Endothelial cell (in vitro differentiated cells): ENCODE data around the gene PDLIM4. TPM values are rescaled to one million over a fixed set of nuclear protein-coding genes. Genes with fewer than 3 reads are reported as not detected.
A peak's percentile ranks its signal among the peaks of the same experiment; 100 is the strongest.

Experiments
- DNase-seq: peaks from one replicate; pipeline ENCODE4 v3.0.0; 2021; ENCODE audit warnings: low spot score
- H3K27ac Mint-ChIP-seq: one replicate; pipeline ENCODE4 v1.8.0; 2021; ENCODE audit warnings: mixed read lengths, inconsistent platforms; ENCODE audit not compliant: unreplicated experiment
- H3K27me3 Mint-ChIP-seq: one replicate; pipeline ENCODE4 v1.8.0; 2021; ENCODE audit warnings: mild to moderate bottlenecking, moderate library complexity, mixed read lengths, inconsistent platforms; ENCODE audit not compliant: unreplicated experiment
- H3K36me3 Mint-ChIP-seq: one replicate; pipeline ENCODE4 v1.8.0; 2021; ENCODE audit warnings: mild to moderate bottlenecking, low read depth, mixed read lengths, inconsistent platforms; ENCODE audit not compliant: unreplicated experiment
- H3K4me1 Mint-ChIP-seq: one replicate; pipeline ENCODE4 v1.8.0; 2021; ENCODE audit warnings: mild to moderate bottlenecking, mixed read lengths, inconsistent platforms; ENCODE audit not compliant: unreplicated experiment
- H3K4me3 Mint-ChIP-seq: one replicate; pipeline ENCODE4 v1.8.0; 2021; ENCODE audit warnings: mild to moderate bottlenecking, mixed read lengths, inconsistent platforms; ENCODE audit not compliant: unreplicated experiment
- H3K9me3 Mint-ChIP-seq: one replicate; pipeline ENCODE4 v1.8.0; 2021; ENCODE audit warnings: mixed read lengths, inconsistent platforms; ENCODE audit not compliant: unreplicated experiment
- CTCF ChIP-seq: fragments of 200-600 bp; sonication (generic); IDR thresholded peaks from one replicate; pipeline ENCODE4 v1.5.0; 2021; ENCODE audit warnings: antibody characterized with exemption; ENCODE audit not compliant: unreplicated experiment
- total RNA-seq: library from RNA; stranded (reverse); fragmentation: NEBNext Ultra II Directional; extraction: Animal tissue kit (Norgen Biotek cat#: 25700); gene quantifications from one replicate; pipeline ENCODE4 v1.2.1, GENCODE V29; 2021; ENCODE audit not compliant: unreplicated experiment

PDLIM4 gene
- total RNA-seq, 1 donor from 2014 or later = 8.5 TPM

DNA sequence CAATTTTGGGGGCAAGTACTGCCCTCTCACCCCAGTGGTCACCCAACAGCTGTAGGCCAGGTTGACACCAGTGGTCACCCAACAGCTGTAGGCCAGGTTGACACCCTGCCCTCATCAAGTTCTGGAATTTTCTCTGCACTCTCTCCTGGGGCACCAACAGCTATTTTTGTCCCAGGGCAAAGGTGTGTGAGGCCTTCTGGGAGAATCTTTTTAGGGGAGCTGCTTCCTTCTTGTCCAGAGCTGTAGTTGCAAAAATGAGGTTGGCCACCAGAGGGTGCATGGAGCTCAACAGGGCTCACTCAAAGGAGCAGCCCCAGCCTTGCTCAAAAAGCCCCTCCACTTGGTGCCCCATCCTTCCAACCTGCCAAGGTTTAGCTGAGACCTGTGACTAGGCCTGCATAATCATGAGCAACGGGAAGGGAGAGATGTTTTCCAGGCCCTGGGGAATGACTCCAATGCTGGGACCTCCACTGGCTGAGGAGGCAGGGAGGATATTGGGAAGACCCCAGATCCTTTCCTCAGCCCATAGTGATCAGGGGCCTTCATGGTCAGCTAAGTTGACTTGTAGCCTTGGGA is 19.2 kb upstream of the PDLIM4 start:
- H3K27me3 Mint-ChIP-seq = peaks cover 9% of the 10 kb centered on the region
- peaks cover 3% of the 10 kb centered on the region for H3K36me3 Mint-ChIP-seq
- H3K9me3 Mint-ChIP-seq = peaks cover 4% of the 10 kb centered on the region
- no peak overlapping the region for H3K27ac Mint-ChIP-seq
- peak; percentile 81 for TF ChIP-seq CTCF
- DNase-seq = peak; percentile 83
- H3K4me1 Mint-ChIP-seq = peaks cover 4% of the 10 kb centered on the region
- no peak overlapping the region for H3K4me3 Mint-ChIP-seq

GRCh38 chr5:132238901-132239500 is 18.5 kb upstream of the PDLIM4 start:
- no peak for DNase-seq
- no peak overlapping the region for H3K27ac Mint-ChIP-seq
- peaks cover 5% of the 10 kb centered on the region for H3K9me3 Mint-ChIP-seq
- peaks cover 11% of the 10 kb centered on the region for H3K27me3 Mint-ChIP-seq
- peaks cover 7% of the 10 kb centered on the region for H3K36me3 Mint-ChIP-seq
- H3K4me1 Mint-ChIP-seq = peaks cover under 1% of the 10 kb centered on the region
- no peak for TF ChIP-seq CTCF
- no peak overlapping the region for H3K4me3 Mint-ChIP-seq

GRCh38 chr5:132239776-132240175 is 17.7 kb upstream of the PDLIM4 start:
- Mint-ChIP-seq H3K9me3 (peaks cover 9% of the 10 kb centered on the region), H3K4me3 (no peak overlapping the region), H3K4me1 (no peaks in the 10 kb centered on the region), H3K27me3 (peaks cover 11% of the 10 kb centered on the region), H3K36me3 (peaks cover 11% of the 10 kb centered on the region), H3K27ac (no peak overlapping the region)
- TF ChIP-seq CTCF = no peak
- DNase-seq = no peak

DNA sequence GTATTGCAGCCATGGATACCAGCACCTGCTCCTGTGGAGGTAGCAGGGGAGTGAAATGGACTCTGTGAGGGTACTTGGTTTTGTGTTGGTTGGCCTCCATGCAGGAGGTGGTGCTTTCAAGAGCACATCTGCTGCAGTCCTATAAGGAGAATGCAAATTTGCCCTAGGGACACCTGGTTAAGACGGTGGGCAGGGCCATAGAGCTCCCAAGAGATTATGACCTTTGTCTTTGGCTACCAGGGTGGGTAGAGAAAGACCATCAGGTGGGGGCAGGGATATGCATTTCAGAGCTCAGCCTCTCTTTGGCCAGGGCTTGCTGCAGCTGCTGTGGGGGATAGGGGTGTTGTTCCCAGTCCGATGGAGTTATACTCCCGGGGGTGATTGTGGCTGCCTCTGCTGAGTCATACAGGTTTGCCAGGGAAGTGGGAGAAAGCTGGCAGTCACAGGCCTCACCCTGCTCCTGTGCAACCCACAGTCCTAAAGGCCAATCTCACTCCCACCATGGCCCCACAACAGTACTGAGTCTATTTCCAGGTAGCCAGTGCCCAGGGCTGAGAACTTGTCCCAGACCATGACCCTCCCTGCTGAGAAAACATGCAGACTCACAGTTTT is 14.0 kb upstream of the PDLIM4 start:
- peaks cover 11% of the 10 kb centered on the region for H3K36me3 Mint-ChIP-seq
- no peak overlapping the region for H3K27ac Mint-ChIP-seq
- H3K9me3 Mint-ChIP-seq = peaks cover 9% of the 10 kb centered on the region
- H3K27me3 Mint-ChIP-seq = peaks cover 7% of the 10 kb centered on the region
- H3K4me3 Mint-ChIP-seq = no peak overlapping the region
- TF ChIP-seq CTCF = no peak
- H3K4me1 Mint-ChIP-seq = no peaks in the 10 kb centered on the region
- no peak for DNase-seq

GRCh38 chr5:132245593-132245992 is 11.9 kb upstream of the PDLIM4 start:
- no peak for TF ChIP-seq CTCF
- Mint-ChIP-seq H3K9me3 (peaks cover 9% of the 10 kb centered on the region), H3K4me3 (no peak overlapping the region), H3K36me3 (peaks cover 11% of the 10 kb centered on the region), H3K27me3 (peaks cover 7% of the 10 kb centered on the region), H3K4me1 (no peaks in the 10 kb centered on the region), H3K27ac (no peak overlapping the region)
- DNase-seq = no peak
